Ishikawa (cell line): ENCODE results near the gene KLK15.

ENCODE experiments used
- EP300 ChIP-seq: IDR thresholded peaks from 2 replicates; pipeline ENCODE4 v1.6.1; 2012; ENCODE audit warnings: borderline replicate concordance
- TEAD4 ChIP-seq: IDR thresholded peaks from 2 replicates; pipeline ENCODE4 v1.6.1; 2012
- YY1 ChIP-seq: IDR thresholded peaks from 2 replicates; pipeline ENCODE4 v1.6.1; 2012; ENCODE audit warnings: low read depth

DNA sequence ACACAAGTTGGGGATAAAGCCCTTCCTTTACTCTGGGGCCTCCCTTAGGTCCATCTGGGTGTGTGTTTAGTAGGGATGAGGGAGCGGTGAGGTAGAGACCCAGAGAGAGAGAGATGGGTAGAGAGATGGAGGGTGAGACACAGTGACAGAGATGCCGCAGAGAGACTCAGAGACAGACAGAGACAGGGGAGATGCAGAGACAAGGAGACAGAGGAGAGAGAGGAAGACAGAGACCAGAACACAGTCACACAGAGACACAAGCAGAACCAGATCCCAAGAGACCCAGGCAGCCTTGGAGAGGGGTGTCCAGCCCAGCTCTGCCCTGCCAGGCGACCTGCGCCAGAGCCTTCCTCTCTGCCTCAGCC lies 12.1 kb downstream of the KLK15 start:
- no peak for TF ChIP-seq EP300
- TF ChIP-seq YY1 = no peak
- no peak for TF ChIP-seq TEAD4
